Tibial artery (tissue), 4 donors: ENCODE data around the gene AMBP.

Experiments
- DNase-seq, 2 donors: peaks; one replicate each; pipeline ENCODE4 v3.0.0-alpha.2; 2019
- H3K27ac ChIP-seq, 2 donors: fragments of 200-600 bp; sonication (generic) in 1 of 2; 1 replicate in 1 of 2; 2 replicates in 1 of 2; pipeline ENCODE4 v1.5.1; 2018 to 2019; ENCODE audit warnings: mild to moderate bottlenecking in 1 of 2
- H3K27me3 ChIP-seq, 2 donors: fragments of 200-600 bp; sonication (generic) in 1 of 2; one replicate each; pipeline versions ENCODE4 v1.5.1 to v1.6.0; 2016 to 2019
- H3K36me3 ChIP-seq, 3 donors: fragments of 200-600 bp; sonication (generic) in 2 of 3; one replicate each; pipeline ENCODE4 v1.5.1; 2016 to 2019; ENCODE audit warnings: mild to moderate bottlenecking in 2 of 3
- H3K4me1 ChIP-seq, 4 donors: fragments of 200-600 bp; sonication (generic) in 2 of 4; 1 replicate in 3 of 4; 2 replicates in 1 of 4; pipeline ENCODE4 v1.5.1; 2016 to 2019
- H3K4me3 ChIP-seq, 2 donors: fragments of 200-600 bp; sonication (generic) in 1 of 2; 1 replicate in 1 of 2; 2 replicates in 1 of 2; pipeline ENCODE4 v1.5.1; 2018 to 2019; ENCODE audit warnings: mild to moderate bottlenecking in 2 of 2
- H3K9me3 ChIP-seq, 3 donors: fragments of 200-600 bp; sonication (generic) in 1 of 3; one replicate each; pipeline ENCODE4 v1.5.1; 2016 to 2019
- intact Hi-C: fragments of 100-400 bp; cut with DNase I; formaldehyde crosslinking; loops from one replicate; pipeline ENCODE4 v1.15.0; 2023; ENCODE audit warnings: low total_unique reads
- TF ChIP-seq, protein P1 (sequence below), 2 experiments: fragments of 200-600 bp in 1 of 2; fragments of 450-650 bp in 1 of 2; IDR thresholded peaks; one replicate each; pipeline ENCODE4 v1.5.1; 2017 to 2019; ENCODE audit warnings: antibody characterized with exemption in 2 of 2, mild to moderate bottlenecking in 1 of 2, moderate library complexity in 1 of 2

The AMBP gene

DNA sequence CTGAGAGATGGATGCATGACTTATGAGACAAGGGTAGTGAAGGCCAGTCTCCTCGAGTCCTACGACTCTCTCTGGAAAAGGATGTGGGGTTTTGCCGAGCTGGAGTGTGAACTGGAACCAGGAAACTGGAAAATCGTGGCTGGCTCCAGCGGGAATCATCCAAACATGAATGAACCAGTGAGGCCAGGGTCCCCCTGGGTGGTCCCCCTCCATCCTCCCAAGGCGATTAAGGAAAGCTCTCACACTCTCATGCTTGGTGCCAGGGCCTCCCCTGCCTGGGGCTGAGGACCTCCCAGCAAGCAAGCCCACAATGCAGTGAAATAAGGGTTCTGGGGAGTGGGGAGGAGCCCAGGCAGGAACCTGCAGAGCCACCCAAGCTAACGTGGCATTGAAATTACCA, 9.6 kb upstream of the AMBP start:
- DNase-seq: no peak
- Histone ChIP-seq H3K27ac (no peak overlapping the region), H3K4me3 (no peak overlapping the region), H3K36me3 (no peaks in the 10 kb centered on the region), H3K9me3 (no peaks in the 10 kb centered on the region), H3K4me1 (peaks cover 0 to 2% (median under 1%) of the 10 kb centered on the region in 4 donors), H3K27me3 (peaks cover 0 to 3% of the 10 kb centered on the region in 2 donors)
- TF ChIP-seq, protein P1, sequence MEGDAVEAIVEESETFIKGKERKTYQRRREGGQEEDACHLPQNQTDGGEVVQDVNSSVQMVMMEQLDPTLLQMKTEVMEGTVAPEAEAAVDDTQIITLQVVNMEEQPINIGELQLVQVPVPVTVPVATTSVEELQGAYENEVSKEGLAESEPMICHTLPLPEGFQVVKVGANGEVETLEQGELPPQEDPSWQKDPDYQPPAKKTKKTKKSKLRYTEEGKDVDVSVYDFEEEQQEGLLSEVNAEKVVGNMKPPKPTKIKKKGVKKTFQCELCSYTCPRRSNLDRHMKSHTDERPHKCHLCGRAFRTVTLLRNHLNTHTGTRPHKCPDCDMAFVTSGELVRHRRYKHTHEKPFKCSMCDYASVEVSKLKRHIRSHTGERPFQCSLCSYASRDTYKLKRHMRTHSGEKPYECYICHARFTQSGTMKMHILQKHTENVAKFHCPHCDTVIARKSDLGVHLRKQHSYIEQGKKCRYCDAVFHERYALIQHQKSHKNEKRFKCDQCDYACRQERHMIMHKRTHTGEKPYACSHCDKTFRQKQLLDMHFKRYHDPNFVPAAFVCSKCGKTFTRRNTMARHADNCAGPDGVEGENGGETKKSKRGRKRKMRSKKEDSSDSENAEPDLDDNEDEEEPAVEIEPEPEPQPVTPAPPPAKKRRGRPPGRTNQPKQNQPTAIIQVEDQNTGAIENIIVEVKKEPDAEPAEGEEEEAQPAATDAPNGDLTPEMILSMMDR (IDR thresholded peaks at IDR 0.05): no peak
- intact Hi-C loops: loop anchor here (10.0 kb wide), 1 partner anchor 197 kb away; no protein-coding TSS in a partner anchor

DNA sequence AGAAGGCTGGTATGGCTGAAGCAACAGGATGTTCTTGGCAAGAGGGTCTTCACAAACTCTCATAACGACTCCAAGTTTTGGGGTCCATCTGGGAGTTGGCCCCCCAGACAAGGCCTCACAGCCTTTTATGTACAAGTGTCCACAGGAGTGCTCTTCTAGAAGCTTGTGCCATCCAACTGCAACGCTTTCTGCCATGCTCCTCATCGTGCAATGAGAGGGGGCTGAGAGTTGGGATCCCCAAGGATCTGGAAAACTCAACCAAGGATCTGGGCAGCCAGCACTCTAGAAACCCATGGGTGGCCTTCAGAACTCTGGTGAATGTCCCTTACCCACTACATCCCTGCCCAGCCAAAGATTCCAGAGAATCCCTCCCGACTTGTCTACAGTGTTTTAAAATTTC, 8.5 kb upstream of the AMBP start:
- TF ChIP-seq, protein P1 (IDR thresholded peaks at IDR 0.05): no peak
- H3K27ac ChIP-seq: no peak overlapping the region
- intact Hi-C loops: loop anchor here (10.0 kb wide), 1 partner anchor 198 kb away; no protein-coding TSS in a partner anchor

DNA sequence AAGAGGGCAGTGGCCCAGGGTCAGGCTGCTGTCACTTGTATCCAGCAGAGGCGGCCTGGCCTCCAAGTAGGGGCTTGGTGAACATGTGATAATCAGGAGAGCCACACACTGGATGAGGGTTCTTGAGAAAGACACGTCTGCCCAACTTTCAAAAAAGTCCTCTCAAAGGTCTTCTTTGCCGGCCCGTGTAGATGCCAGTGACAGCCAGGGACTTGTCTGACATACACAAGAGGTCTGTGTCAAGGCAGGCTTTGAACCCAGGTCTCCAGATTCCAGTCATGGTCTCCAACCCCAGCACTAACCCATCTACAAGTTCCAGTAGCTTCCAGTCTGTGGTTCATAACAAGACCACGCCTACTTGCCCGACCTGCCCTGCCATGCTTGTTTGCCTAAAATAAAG, 7.9 kb upstream of the AMBP start:
- Histone ChIP-seq H3K27me3 (no peaks in the 10 kb centered on the region), H3K4me3 (no peak overlapping the region), H3K36me3 (no peaks in the 10 kb centered on the region), H3K4me1 (peaks cover 0 to 5% (median 2%) of the 10 kb centered on the region in 4 donors), H3K9me3 (no peaks in the 10 kb centered on the region), H3K27ac (no peak overlapping the region)
- no peak for DNase-seq
- TF ChIP-seq, protein P1 (IDR thresholded peaks at IDR 0.05): no peak
- intact Hi-C loops: loop anchor here (10.0 kb wide), 1 partner anchor 199 kb away; no protein-coding TSS in a partner anchor

More for the DNA sequence above, 8.5 kb upstream of the AMBP start:
- H3K4me1 ChIP-seq: peaks cover 0 to 5% (median 2%) of the 10 kb centered on the region in 4 donors
- H3K36me3 ChIP-seq: no peaks in the 10 kb centered on the region
- peaks cover 0 to 2% of the 10 kb centered on the region in 2 donors for H3K27me3 ChIP-seq
- no peaks in the 10 kb centered on the region for H3K9me3 ChIP-seq
- no peak for DNase-seq
- H3K4me3 ChIP-seq: no peak overlapping the region

DNA sequence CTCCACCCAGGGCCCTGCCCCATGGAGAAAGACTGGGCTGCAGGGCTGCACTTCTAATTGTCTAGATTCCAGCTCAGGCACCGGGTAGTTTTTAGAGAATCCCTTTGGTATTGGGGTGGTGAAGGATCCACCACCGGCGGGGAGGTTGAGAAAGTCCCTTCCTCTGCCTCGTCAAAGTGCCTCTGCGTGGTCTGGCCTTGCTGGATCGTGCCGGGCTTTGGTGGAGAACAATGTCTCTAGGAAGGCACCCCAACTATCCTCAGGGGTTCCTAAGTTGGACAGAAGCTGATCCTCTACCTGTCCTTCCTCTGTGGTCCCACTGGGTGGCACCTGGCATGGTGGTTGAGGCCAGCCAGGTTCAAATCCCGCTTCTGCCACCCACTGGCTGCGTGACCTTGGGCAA, 7.3 kb upstream of the AMBP start:
- intact Hi-C loops: loop anchor here (10.0 kb wide), 1 partner anchor 199 kb away; no protein-coding TSS in a partner anchor
- H3K27me3 ChIP-seq: no peaks in the 10 kb centered on the region
- peaks cover 0 to 5% (median 2%) of the 10 kb centered on the region in 4 donors for H3K4me1 ChIP-seq
- no peaks in the 10 kb centered on the region for H3K36me3 ChIP-seq
- H3K9me3 ChIP-seq: no peaks in the 10 kb centered on the region
- H3K27ac ChIP-seq: no peak overlapping the region
- TF ChIP-seq, protein P1 (IDR thresholded peaks at IDR 0.05): no peak
- DNase-seq: no peak
- H3K4me3 ChIP-seq: no peak overlapping the region

DNA sequence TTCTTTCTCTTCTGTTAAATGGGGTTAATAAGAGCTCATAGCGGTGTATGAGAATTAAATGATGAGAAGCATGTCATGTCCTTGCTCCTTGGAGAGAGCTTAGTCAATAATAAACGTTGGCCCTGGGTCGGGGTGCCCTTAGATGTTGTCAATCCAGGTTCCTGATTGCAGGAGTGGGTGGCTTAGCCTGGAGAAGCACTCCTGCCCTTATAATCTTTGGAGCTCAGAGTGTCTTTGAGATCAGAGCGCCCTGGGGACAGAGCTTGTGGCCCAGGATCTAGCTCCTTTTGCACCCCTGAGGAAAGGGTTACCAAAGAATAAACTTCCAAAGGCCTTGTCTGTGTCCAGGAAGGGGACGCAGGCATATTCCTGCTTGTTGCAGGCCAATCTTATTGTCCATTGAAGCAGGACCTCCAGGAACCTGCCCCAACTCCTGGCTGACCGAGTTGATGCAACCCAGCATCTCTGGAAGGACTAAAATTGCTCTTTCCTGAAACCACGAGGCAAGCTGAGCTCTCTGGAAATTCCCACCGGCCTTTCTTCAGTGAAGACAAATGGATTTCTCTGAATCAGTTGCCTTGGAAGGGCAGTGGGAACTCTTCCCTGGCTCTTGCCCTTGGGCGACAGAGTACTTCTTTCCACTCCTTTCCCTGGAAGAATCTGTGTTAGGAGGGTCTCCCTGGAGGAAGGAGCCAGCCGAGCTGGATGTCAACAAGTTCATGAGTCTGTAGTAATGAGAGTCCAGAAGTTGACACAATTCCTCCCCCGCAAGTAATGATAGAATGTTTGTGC, 6.4 kb upstream of the AMBP start:
- Histone ChIP-seq H3K4me3 (no peak overlapping the region), H3K27ac (no peak overlapping the region), H3K36me3 (no peaks in the 10 kb centered on the region), H3K9me3 (no peaks in the 10 kb centered on the region), H3K27me3 (no peaks in the 10 kb centered on the region), H3K4me1 (peaks cover 0 to 5% (median 2%) of the 10 kb centered on the region in 4 donors)
- TF ChIP-seq, protein P1 (IDR thresholded peaks at IDR 0.05): no peak
- intact Hi-C loops: loop anchor here (10.0 kb wide), 1 partner anchor 200 kb away; no protein-coding TSS in a partner anchor
- DNase-seq: no peak
